ENCODE results near the gene MORF4L2. TPM values are rescaled to one million over a fixed set of nuclear protein-coding genes. Genes with fewer than 3 reads are reported as not detected.

The MORF4L2 gene
- total RNA-seq, 6 experiments from 2014 or later = 529 to 650 (median 569) TPM

GRCh38 chrX:103730147-103730795 lies 43.8 kb upstream of the MORF4L2 start:
- H3K4me3 Mint-ChIP-seq = peak overlapping the region; percentile 63
- peak overlapping the region; percentile 98 for H3K27ac Mint-ChIP-seq
- no peak for TF ChIP-seq CTCF (IDR thresholded peaks at IDR 0.05)
- no peak for DNase-seq
- peaks cover 58% of the 10 kb centered on the region for H3K4me1 Mint-ChIP-seq (ENCODE audit: low read depth)
- H3K9me3 Mint-ChIP-seq = no peaks in the 10 kb centered on the region
- no peaks in the 10 kb centered on the region; the same call in 1 of the 2 replicates for H3K27me3 Mint-ChIP-seq (ENCODE audit: insufficient read depth)
- H3K36me3 Mint-ChIP-seq (ENCODE audit: low read depth) = no peaks in the 10 kb centered on the region; the same call in 1 of the 2 replicates

GRCh38 chrX:103729015-103729414 lies 42.5 kb upstream of the MORF4L2 start:
- Mint-ChIP-seq H3K4me3 (no peak overlapping the region), H3K36me3 (ENCODE audit: low read depth) (no peaks in the 10 kb centered on the region; the same call in 1 of the 2 replicates), H3K4me1 (ENCODE audit: low read depth) (peaks cover 50% of the 10 kb centered on the region), H3K9me3 (no peaks in the 10 kb centered on the region), H3K27ac (no peak overlapping the region), H3K27me3 (ENCODE audit: insufficient read depth) (no peaks in the 10 kb centered on the region; the same call in 1 of the 2 replicates)
- no peak for DNase-seq
- no peak for TF ChIP-seq CTCF (IDR thresholded peaks at IDR 0.05)

- no peak overlapping the region for H3K4me3 Mint-ChIP-seq
- peaks cover 39% of the 10 kb centered on the region for H3K4me1 Mint-ChIP-seq (ENCODE audit: low read depth)
- H3K9me3 Mint-ChIP-seq = no peaks in the 10 kb centered on the region
- H3K27me3 Mint-ChIP-seq (ENCODE audit: insufficient read depth) = peaks cover 2% of the 10 kb centered on the region
- no peaks in the 10 kb centered on the region for H3K36me3 Mint-ChIP-seq (ENCODE audit: low read depth)
- no peak for TF ChIP-seq CTCF (IDR thresholded peaks at IDR 0.05)
- no peak for DNase-seq
- no peak overlapping the region for H3K27ac Mint-ChIP-seq
These were observed 40.6 kb upstream of the MORF4L2 start for GRCh38 chrX:103727115-103727514.

GRCh38 chrX:103726477-103726876 lies 40.0 kb upstream of the MORF4L2 start:
- Mint-ChIP-seq H3K9me3 (no peaks in the 10 kb centered on the region), H3K4me3 (no peak overlapping the region), H3K27me3 (ENCODE audit: insufficient read depth) (peaks cover 2% of the 10 kb centered on the region), H3K27ac (no peak overlapping the region), H3K4me1 (ENCODE audit: low read depth) (peaks cover 33% of the 10 kb centered on the region), H3K36me3 (ENCODE audit: low read depth) (no peaks in the 10 kb centered on the region)
- DNase-seq = no peak
- TF ChIP-seq CTCF (IDR thresholded peaks at IDR 0.05) = no peak

GRCh38 chrX:103722505-103722904 lies 36.0 kb upstream of the MORF4L2 start:
- Mint-ChIP-seq H3K4me3 (no peak overlapping the region), H3K36me3 (ENCODE audit: low read depth) (no peaks in the 10 kb centered on the region), H3K9me3 (no peaks in the 10 kb centered on the region), H3K27me3 (ENCODE audit: insufficient read depth) (peaks cover 2% of the 10 kb centered on the region; the same call in 1 of the 2 replicates), H3K27ac (peak overlapping the region; percentile 24; the same call in 1 of the 2 replicates), H3K4me1 (ENCODE audit: low read depth) (peaks cover 16% of the 10 kb centered on the region)
- TF ChIP-seq CTCF (IDR thresholded peaks at IDR 0.05) = no peak
- peak; percentile 29 for DNase-seq
